ENCODE measurements around the gene MRGPRF. TPM values are rescaled to one million over a fixed set of nuclear protein-coding genes. Genes with fewer than 3 reads are reported as not detected.

The MRGPRF gene
- total RNA-seq, 1 donor from 2014 or later, result 1.2 TPM

Other genes starting within 250 kb of the MRGPRF start
- gene CPT1A, start 171.3 kb downstream of the MRGPRF start, total RNA-seq, result 4.5 TPM
- gene MRPL21, start 109.4 kb downstream of the MRGPRF start, total RNA-seq, result 51.0 TPM
- gene IGHMBP2, start 109.4 kb downstream of the MRGPRF start, total RNA-seq, result 10.2 TPM
- gene MRGPRD, start 32.3 kb downstream of the MRGPRF start, total RNA-seq, result not detected
- gene TPCN2, start 35.7 kb upstream of the MRGPRF start, total RNA-seq, result 6.1 TPM
- gene SMIM38, start 142.7 kb upstream of the MRGPRF start, total RNA-seq, result 0.41 TPM